A549 treated with CpdA at 1 μM for 4 hours (cell line): ENCODE measurements around the gene NR5A1. TPM values are rescaled to one million over a fixed set of nuclear protein-coding genes. Genes with fewer than 3 reads are reported as not detected.

ENCODE experiments used
- total RNA-seq: library from RNA; stranded (reverse); fragments of 200-300 nt; extraction: Qiagen RNA extraction; gene quantifications from 5 replicates; pipeline ENCODE4 v1.2.3, GENCODE V29; 2022; ENCODE audit warnings: low read depth

The NR5A1 gene
- total RNA-seq = 0.08 TPM in 1 of 5 replicates, not detected in the others

DNA sequence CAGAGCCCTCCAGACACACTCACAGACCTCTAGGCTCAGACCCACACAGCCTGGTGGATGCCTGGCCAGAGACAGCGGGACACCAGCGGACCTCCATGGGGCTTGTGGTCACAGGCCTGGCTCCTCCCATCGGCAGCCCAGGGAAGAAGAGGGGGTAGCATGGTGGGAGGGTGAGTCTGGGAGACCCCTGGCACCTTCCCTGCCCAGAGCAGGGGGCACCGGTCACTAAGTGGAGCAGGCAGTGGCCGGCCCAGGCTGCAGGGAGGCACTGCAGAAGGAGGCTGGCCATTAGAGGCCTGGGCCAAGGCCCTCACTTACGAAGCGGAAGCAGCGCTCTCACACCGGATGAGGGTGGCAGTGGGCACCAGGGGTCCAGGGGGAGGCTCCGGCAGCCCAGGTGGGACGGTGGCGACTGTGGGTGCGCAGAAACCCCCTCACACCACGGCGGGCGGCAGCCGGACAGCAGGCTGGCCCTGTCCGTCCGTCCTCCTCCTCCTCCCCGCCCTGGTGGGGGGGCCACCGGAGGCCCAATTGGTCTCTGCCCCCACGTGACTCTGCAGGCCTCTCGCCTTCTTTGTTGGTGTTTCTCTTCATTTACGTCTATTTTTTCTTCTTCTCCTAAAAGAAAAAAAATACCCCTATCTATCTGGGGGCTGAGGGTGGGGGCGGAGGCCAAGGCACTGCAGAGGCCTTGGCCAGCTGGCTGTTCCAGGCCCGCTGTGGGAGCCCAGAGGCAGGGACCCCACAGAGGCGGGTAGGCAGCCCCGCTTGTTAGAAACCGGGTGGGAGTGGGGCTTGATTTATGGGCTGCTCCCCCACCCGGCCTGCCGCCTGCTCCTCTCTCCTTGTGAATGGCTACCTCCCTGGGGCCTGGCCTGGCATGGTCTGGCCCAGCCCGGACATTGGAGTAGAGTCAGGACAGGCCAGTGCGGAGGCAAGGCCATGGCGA is at the start of gene NR5A1:
TSS of gene NR5A1 (minus strand) at position 469 of the 949 bp plus-strand sequence. CDS start 4,004 bp downstream, outside the sequence.

DNA sequence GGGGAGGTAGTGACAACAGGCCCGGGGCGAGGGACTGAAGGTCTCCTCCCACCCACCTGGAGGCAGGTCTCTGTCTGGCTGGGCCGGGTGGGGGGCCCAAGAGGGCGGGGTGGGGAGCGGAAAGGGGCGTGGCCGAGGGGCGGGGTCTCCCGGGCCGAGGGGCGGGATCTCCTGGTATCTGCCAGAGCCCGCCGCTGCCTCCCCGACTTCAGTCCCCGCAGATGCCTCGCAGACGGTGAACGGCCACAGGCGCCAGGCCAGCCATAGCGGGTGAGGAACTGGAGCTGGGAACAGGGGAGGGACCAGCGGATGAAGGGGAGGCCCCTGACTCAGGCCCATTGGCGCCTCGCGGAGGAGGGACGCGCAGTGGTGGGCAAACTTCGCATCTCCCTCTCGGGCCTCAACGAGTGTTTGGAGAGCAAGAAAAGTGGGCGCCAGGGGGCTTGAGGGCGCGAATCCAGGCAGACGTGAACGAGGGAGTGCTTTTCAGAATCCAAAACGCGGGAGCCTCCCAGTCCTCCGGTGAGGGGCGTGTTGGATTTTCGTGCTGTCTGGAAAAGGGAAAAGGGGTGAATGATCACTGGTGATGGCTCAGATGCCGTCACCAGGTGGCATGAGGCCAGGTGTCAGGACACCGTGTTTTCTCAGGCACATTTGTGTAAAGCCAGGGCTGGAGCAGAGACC is 56.8 kb downstream of the NR5A1 start, which contains the start of gene ADGRD2:
TSS of gene ADGRD2 (plus strand) at position 211 of the 684 bp plus-strand sequence. CDS start 1,216 bp downstream, outside the sequence.

Other genes with a start within 250 kb of the NR5A1 start
- gene NEK6, start 249.4 kb downstream of the NR5A1 start, total RNA-seq = 55.7 to 69.5 TPM (median 61.4 TPM) in 5 replicates
- gene PSMB7, start 92.0 kb downstream of the NR5A1 start, total RNA-seq = 305 to 358 TPM (median 337 TPM) in 5 replicates
- 0.03 TPM in 1 of 5 replicates, not detected in the others for gene ADGRD2, start 56.9 kb downstream of the NR5A1 start, total RNA-seq